Measurements from ENCODE around the gene RNF207.

GRCh38 chr1:6248932-6249738 lies 43.2 kb downstream of the RNF207 start:
- TF ChIP-seq POLR2A (IDR thresholded peaks at IDR 0.05; ENCODE audit: low read depth, low read length) (no peak), POLR2AphosphoS5 (IDR thresholded peaks at IDR 0.05; ENCODE audit: low read depth, low read length) (no peak), TAF1 (IDR thresholded peaks at IDR 0.05; ENCODE audit: low read depth, low read length) (no peak)
